ENCODE results near the gene MAP1B.

DNA sequence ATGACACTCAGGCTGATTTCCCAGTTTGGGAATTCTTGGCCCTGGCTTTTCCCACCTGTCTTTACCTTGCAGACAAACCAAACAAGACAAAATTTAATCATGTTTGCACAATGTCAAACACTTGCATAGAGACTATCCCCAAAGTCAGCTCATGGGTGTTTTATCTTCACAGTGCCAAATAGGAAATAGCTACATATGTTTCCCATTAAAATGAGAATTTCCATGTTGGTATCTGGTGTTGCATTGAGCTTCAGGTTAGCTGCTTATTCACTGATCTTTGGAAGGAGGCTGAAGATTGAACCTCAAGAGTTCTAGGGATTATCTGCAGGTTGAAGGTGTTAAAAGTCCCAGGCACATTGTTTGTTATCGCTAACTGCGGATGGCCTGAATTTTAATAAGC lies 19.5 kb downstream of the MAP1B start:
- TF ChIP-seq, protein P1, sequence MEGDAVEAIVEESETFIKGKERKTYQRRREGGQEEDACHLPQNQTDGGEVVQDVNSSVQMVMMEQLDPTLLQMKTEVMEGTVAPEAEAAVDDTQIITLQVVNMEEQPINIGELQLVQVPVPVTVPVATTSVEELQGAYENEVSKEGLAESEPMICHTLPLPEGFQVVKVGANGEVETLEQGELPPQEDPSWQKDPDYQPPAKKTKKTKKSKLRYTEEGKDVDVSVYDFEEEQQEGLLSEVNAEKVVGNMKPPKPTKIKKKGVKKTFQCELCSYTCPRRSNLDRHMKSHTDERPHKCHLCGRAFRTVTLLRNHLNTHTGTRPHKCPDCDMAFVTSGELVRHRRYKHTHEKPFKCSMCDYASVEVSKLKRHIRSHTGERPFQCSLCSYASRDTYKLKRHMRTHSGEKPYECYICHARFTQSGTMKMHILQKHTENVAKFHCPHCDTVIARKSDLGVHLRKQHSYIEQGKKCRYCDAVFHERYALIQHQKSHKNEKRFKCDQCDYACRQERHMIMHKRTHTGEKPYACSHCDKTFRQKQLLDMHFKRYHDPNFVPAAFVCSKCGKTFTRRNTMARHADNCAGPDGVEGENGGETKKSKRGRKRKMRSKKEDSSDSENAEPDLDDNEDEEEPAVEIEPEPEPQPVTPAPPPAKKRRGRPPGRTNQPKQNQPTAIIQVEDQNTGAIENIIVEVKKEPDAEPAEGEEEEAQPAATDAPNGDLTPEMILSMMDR (IDR thresholded peaks at IDR 0.05; ENCODE audit: low read length): no peak
- no peak for TF ChIP-seq EZH2 (optimal IDR thresholded peaks at IDR 0.05; ENCODE audit: low read depth, low read length)

All from MM.1S (cell line).